ENCODE results near the gene METTL17. TPM values are rescaled to one million over a fixed set of nuclear protein-coding genes. Genes with fewer than 3 reads are reported as not detected.
"Not testable (repeated sequence)": the region's sequence is repeated elsewhere in the genome, so short reads cannot be mapped to it uniquely, and the experiment has no call there.

Gene METTL17
- polyA plus RNA-seq, 6 donors from 2014 or later: 53.0 to 73.5 (median 59.7) TPM

- ATAC-seq (ENCODE audit: low read depth in 2 of 2) (no peak), DNase-seq (no peak)
- no peak overlapping the region for H3K4me3 Mint-ChIP-seq
- H3K4me1 Mint-ChIP-seq: peaks cover 4 to 6% (median 5%) of the 10 kb centered on the region in 3 donors
- H3K27ac Mint-ChIP-seq: no peak overlapping the region
- no peaks in the 10 kb centered on the region for H3K9me3 Mint-ChIP-seq
- H3K27me3 Mint-ChIP-seq: peaks cover 31 to 60% (median 56%) of the 10 kb centered on the region in 3 donors
- no peaks in the 10 kb centered on the region for H3K36me3 Mint-ChIP-seq
These were observed 13.5 kb upstream of the METTL17 start for GRCh38 chr14:20976291-20976690.

GRCh38 chr14:20978687-20979086, 11.1 kb upstream of the METTL17 start:
- Mint-ChIP-seq H3K27me3 (peaks cover 15 to 60% (median 42%) of the 10 kb centered on the region in 3 donors), H3K9me3 (no peaks in the 10 kb centered on the region), H3K4me3 (no peak overlapping the region), H3K36me3 (no peaks in the 10 kb centered on the region), H3K27ac (no peak overlapping the region), H3K4me1 (no peaks in the 10 kb centered on the region)
- no peak for ATAC-seq (ENCODE audit: low read depth in 2 of 2)
- no peak for DNase-seq

DNA sequence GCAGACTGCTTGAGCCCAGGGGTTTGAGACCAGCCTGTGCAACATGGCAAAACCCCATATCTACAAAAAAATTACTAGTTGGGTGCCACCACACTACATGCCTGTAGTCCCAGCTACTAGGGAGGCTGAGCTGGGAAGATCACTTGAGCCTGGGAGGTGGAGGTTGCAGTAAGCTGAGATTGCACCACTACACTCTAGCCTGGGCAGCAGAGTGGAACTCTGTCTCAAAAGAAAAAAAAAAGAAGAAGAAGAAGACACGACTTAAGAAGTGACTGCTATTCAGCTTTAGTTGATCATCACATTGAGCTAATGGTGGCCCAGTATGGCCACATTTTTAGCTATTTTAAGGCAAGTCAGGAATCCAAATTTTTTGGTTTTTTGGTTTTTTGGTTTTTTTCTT, 8.9 kb upstream of the METTL17 start:
- ATAC-seq (ENCODE audit: low read depth in 2 of 2): no peak
- Mint-ChIP-seq H3K9me3 (no peaks in the 10 kb centered on the region), H3K27ac (no peak overlapping the region), H3K36me3 (no peaks in the 10 kb centered on the region), H3K27me3 (peaks cover 10 to 64% (median 36%) of the 10 kb centered on the region in 3 donors), H3K4me1 (peaks cover 0 to 4% (median 3%) of the 10 kb centered on the region in 3 donors), H3K4me3 (no peak overlapping the region)
- no peak for DNase-seq

DNA sequence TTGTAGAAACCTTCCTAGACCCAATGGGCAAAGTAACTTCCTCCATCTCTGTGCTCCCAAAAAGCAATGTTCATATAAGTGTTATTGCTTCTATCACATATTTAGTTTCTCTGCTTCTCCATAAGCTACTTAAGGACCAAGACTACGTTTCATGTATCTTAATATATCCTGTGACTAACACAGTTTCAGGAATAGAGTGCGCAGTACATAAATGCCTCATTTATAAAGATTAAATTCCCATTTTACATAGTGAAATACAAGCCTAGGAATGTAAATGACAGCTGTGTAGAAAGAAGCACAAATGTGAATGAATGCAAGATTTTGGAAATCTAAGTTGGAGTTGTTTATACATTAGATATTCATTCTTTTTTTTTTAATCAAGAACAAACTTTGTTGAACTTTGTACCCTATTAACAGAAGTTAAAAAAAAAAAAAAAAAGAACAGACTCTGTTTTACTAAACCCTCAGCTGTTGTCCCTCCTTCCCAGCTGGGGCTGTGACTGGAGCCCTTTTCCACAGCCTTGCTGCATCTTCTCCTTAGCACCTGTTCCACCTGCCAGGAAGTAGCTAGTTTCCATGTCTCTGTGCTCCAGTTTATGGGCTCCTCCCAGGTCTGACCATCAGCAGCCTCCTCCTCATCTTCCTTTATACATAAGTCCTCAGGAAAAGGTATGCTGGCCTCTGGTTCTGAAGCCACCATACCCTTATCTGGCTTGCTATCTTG, 7.0 kb upstream of the METTL17 start:
- H3K4me3 Mint-ChIP-seq: no peak overlapping the region
- DNase-seq (no peak), ATAC-seq (ENCODE audit: low read depth in 2 of 2) (no peak)
- peak overlapping the region in 1 of 6 donors; percentile 54 for H3K27ac Mint-ChIP-seq
- H3K9me3 Mint-ChIP-seq: no peaks in the 10 kb centered on the region
- H3K4me1 Mint-ChIP-seq: peaks cover 0 to 7% (median 3%) of the 10 kb centered on the region in 3 donors
- H3K27me3 Mint-ChIP-seq: peaks cover 5 to 58% (median 35%) of the 10 kb centered on the region in 3 donors
- H3K36me3 Mint-ChIP-seq: no peaks in the 10 kb centered on the region

GRCh38 chr14:20985650-20986049, 4.1 kb upstream of the METTL17 start:
- peaks cover 12 to 16% (median 15%) of the 10 kb centered on the region in 3 donors for H3K4me1 Mint-ChIP-seq
- H3K4me3 Mint-ChIP-seq: peak overlapping the region in 3 of 8 donors; percentile 14 to 74 (median 23)
- H3K27ac Mint-ChIP-seq; DNase-seq; H3K9me3 Mint-ChIP-seq; ATAC-seq (ENCODE audit: low read depth in 2 of 2); H3K36me3 Mint-ChIP-seq: not testable (repeated sequence)
- peaks cover 5 to 31% (median 19%) of the 10 kb centered on the region in 3 donors for H3K27me3 Mint-ChIP-seq

- Mint-ChIP-seq H3K9me3 (no peaks in the 10 kb centered on the region), H3K4me1 (peaks cover 17 to 24% (median 22%) of the 10 kb centered on the region in 3 donors), H3K4me3 (peak overlapping the region in 1 of 8 donors; percentile 87), H3K27ac (no peak overlapping the region), H3K36me3 (peaks cover 0 to 2% of the 10 kb centered on the region in 2 donors), H3K27me3 (peaks cover 5 to 28% (median 15%) of the 10 kb centered on the region in 3 donors)
- no peak for ATAC-seq (ENCODE audit: low read depth in 2 of 2)
- no peak for DNase-seq
These were observed 3.0 kb upstream of the METTL17 start for GRCh38 chr14:20986811-20987210.

GRCh38 chr14:20988717-20989470, 886 bp upstream of the METTL17 start:
- peaks cover 22 to 28% (median 25%) of the 10 kb centered on the region in 3 donors for H3K4me1 Mint-ChIP-seq
- no peak for ATAC-seq (ENCODE audit: low read depth in 2 of 2)
- H3K4me3 Mint-ChIP-seq: peak overlapping the region; percentile 51 to 93 (median 74)
- DNase-seq: no peak
- H3K27me3 Mint-ChIP-seq: peaks cover 0 to 10% (median 4%) of the 10 kb centered on the region in 3 donors
- no peaks in the 10 kb centered on the region for H3K9me3 Mint-ChIP-seq
- peak overlapping the region in 1 of 6 donors; percentile 59 for H3K27ac Mint-ChIP-seq
- peaks cover 3 to 11% of the 10 kb centered on the region in 2 donors for H3K36me3 Mint-ChIP-seq

DNA sequence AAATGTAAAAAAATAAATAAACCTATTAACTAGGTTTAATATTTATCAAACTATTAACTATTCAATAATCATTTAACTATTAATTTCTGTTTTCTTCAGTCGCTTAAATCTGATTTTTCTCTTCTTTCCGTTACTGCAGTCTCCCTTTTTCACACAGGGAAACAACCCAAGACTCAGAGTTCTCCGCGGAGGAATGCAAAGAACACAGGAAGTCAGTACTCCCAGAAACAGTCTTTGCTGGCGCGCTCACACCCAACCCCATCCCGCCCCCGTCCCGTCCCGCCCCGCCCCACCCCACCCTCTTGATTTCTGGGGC, 351 bp upstream of the METTL17 start:
- no peak for DNase-seq
- H3K27me3 Mint-ChIP-seq: peaks cover 0 to 5% (median 4%) of the 10 kb centered on the region in 3 donors
- ATAC-seq (ENCODE audit: low read depth in 2 of 2): no peak
- peaks cover 4 to 15% of the 10 kb centered on the region in 2 donors for H3K36me3 Mint-ChIP-seq
- H3K9me3 Mint-ChIP-seq: no peaks in the 10 kb centered on the region
- peaks cover 23 to 28% (median 25%) of the 10 kb centered on the region in 3 donors for H3K4me1 Mint-ChIP-seq
- peak overlapping the region in 5 of 6 donors; percentile 24 to 97 (median 88) for H3K27ac Mint-ChIP-seq
- H3K4me3 Mint-ChIP-seq: peak overlapping the region; percentile 87 to 98 (median 96)

- ATAC-seq (ENCODE audit: low read depth in 2 of 2): no peak
- peaks cover 16 to 35% of the 10 kb centered on the region in 2 donors for H3K36me3 Mint-ChIP-seq
- peak overlapping the region in 1 of 8 donors; percentile 20 for H3K4me3 Mint-ChIP-seq
- H3K27ac Mint-ChIP-seq: no peak overlapping the region
- no peak for DNase-seq
- H3K4me1 Mint-ChIP-seq: peaks cover 6 to 10% (median 7%) of the 10 kb centered on the region in 3 donors
- no peaks in the 10 kb centered on the region for H3K27me3 Mint-ChIP-seq
- H3K9me3 Mint-ChIP-seq: no peaks in the 10 kb centered on the region
These were observed 6.7 kb downstream of the METTL17 start for GRCh38 chr14:20996521-20996920.

DNA sequence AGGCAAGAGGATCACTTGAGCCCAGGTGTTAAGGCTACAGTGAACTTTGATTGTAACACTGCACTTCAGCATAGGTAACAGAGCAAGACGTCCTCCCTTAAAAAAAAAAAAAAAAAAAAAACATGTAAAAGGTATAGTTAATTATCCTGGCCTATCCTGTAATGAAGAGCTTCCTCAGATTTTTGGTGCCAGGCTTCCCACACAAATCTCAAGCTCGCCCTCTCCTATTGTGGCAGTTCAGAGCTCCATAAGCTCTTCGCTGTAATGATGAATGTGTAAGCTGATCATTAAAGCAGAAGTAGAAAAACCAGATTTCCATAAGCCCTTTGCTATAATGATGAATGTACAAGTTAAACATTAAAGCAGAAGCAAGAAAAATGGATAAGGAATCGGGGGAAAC, 7.3 kb downstream of the METTL17 start:
- Mint-ChIP-seq H3K27me3 (no peaks in the 10 kb centered on the region), H3K4me1 (peaks cover 0 to 7% (median 1%) of the 10 kb centered on the region in 3 donors), H3K36me3 (peaks cover 16 to 30% of the 10 kb centered on the region in 2 donors), H3K27ac (no peak overlapping the region), H3K9me3 (no peaks in the 10 kb centered on the region), H3K4me3 (no peak overlapping the region)
- DNase-seq (no peak), ATAC-seq (ENCODE audit: low read depth in 2 of 2) (no peak)

DNA sequence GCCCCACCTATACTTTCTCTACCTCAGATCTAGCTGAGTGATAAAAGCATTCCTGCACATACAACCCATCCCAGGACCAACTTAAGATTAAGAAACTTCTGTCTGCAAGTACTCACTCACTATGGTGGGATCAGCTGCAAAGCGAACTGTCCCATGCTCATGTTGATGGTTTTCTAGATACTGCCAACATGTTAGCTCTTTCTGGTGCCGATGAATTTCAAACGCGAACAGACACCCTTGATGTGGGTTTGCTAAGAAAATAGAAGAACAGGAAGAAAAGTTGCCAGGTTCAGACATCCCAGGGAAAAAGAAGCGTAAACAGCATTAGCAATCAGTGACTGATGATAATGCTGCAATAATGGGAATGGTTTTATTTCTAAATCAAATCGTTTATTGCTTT, 7.8 kb downstream of the METTL17 start:
- Mint-ChIP-seq H3K36me3 (peaks cover 16 to 28% of the 10 kb centered on the region in 2 donors), H3K9me3 (no peaks in the 10 kb centered on the region), H3K27me3 (no peaks in the 10 kb centered on the region), H3K4me1 (peaks cover 0 to 7% (median 0%) of the 10 kb centered on the region in 3 donors), H3K4me3 (no peak overlapping the region), H3K27ac (no peak overlapping the region)
- DNase-seq: no peak
- ATAC-seq (ENCODE audit: low read depth in 2 of 2): no peak

DNA sequence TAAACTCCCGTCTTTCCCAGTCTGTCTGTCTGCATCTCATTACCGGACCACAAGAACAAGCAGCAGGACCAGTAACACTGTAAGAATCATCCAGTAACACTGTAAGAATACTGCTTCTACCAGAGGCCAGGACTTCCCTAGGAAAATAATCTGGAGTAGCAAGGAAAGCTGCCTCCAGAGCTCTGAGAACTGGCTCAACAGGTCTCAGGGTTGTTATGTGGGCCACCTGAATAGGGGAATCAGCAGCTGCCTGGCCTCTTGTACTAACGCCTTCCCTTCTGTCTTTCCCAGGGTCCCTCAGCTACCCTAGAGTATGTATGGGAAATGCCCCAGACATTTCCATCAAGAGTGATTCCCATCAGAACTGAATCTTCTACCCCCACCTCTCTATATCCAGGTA, 8.4 kb downstream of the METTL17 start:
- Mint-ChIP-seq H3K4me3 (no peak overlapping the region), H3K27ac (no peak overlapping the region), H3K4me1 (peaks cover 0 to 7% (median 0%) of the 10 kb centered on the region in 3 donors), H3K27me3 (no peaks in the 10 kb centered on the region), H3K36me3 (peaks cover 16 to 28% of the 10 kb centered on the region in 2 donors), H3K9me3 (no peaks in the 10 kb centered on the region)
- DNase-seq (no peak), ATAC-seq (ENCODE audit: low read depth in 2 of 2) (no peak)

DNA sequence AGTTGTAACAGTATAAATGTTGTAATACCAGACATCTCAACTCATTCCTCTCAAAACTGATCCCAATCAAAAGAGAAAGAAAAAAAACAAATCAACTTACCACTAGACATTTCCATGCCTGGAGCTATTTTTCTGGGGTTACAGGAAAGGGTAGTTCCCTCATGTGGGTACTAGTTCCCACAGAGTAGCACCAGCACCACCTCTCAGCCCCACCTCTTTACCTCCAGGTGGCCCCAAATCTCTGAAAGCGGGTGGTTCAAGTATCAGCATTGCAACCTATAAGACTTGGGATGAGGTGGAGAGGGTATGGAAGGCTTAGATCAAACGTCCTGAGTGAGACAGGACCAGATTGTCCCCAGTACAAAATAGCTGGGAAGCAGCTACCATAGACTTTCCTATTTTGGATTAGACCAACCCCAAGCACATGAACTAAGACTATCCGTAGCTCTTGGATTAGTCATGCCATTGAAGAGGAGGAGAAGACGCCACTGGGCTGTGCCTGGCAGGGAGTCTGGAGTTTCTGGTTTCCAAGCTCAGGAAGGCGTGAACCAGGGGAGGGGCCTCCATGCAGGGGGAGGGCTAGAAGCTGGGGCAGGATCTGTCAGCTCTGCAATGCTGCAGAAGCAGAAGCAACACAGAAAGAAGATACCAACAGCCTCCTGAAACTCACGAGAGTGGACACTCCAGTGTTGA, 9.0 kb downstream of the METTL17 start, which contains the start of gene SLC39A2:
Gene SLC39A2, plus strand, starts transcription at position 620 of the 693 bp plus-strand sequence. CDS start 154 bp downstream, outside the sequence.
- H3K4me3 Mint-ChIP-seq: no peak within 1 kb of the TSS
- no peak for ATAC-seq (ENCODE audit: low read depth in 2 of 2)

More for the DNA sequence above, 9.0 kb downstream of the METTL17 start, which contains the start of gene SLC39A2:
- Mint-ChIP-seq H3K9me3 (no peaks in the 10 kb centered on the region), H3K4me1 (peaks cover 0 to 6% (median 0%) of the 10 kb centered on the region in 3 donors), H3K27me3 (no peaks in the 10 kb centered on the region), H3K36me3 (peaks cover 14 to 25% of the 10 kb centered on the region in 2 donors), H3K27ac (peak within 1 kb of the TSS in 4 of 6 donors; percentile 30 to 49 (median 44))
- no peak for DNase-seq

Data from naive B cell (primary cell).